Tibial nerve (tissue), 4 donors: Measurements from ENCODE around the gene ARSB. TPM values are rescaled to one million over a fixed set of nuclear protein-coding genes. Genes with fewer than 3 reads are reported as not detected.

Source experiments
- DNase-seq, 2 donors: peaks; one replicate each; pipeline ENCODE4 v3.0.0-alpha.2; 2019; ENCODE audit warnings: low spot score in 2 of 2
- H3K27ac ChIP-seq, 4 donors: fragments of 200-600 bp; sonication (generic) in 3 of 4; one replicate each; pipeline ENCODE4 v1.5.1; 2017 to 2019; ENCODE audit warnings: mild to moderate bottlenecking in 1 of 4
- H3K27me3 ChIP-seq, 2 donors: fragments of 200-600 bp; sonication (generic) in 1 of 2; one replicate each; pipeline versions ENCODE4 v1.5.1 to v1.6.0; 2017 to 2019
- H3K36me3 ChIP-seq, 3 donors: fragments of 200-600 bp; sonication (generic); one replicate each; pipeline ENCODE4 v1.5.1; 2018 to 2019
- H3K4me1 ChIP-seq, 4 donors: fragments of 200-600 bp; sonication (generic) in 3 of 4; one replicate each; pipeline ENCODE4 v1.5.1; 2017 to 2019
- H3K4me3 ChIP-seq, 4 donors: fragments of 200-600 bp; sonication (generic) in 3 of 4; one replicate each; pipeline ENCODE4 v1.5.1; 2017 to 2019; ENCODE audit warnings: mild to moderate bottlenecking in 1 of 4, moderate library complexity in 1 of 4
- H3K9me3 ChIP-seq, 4 donors: fragments of 200-600 bp; sonication (generic) in 3 of 4; one replicate each; pipeline ENCODE4 v1.5.1; 2017 to 2019
- CTCF ChIP-seq, 5 experiments: fragments of 200-600 bp in 3 of 5; fragments of 450-650 bp in 2 of 5; sonication (generic) in 3 of 5; IDR thresholded peaks; one replicate each; pipeline ENCODE4 v1.5.1; 2016 to 2019; ENCODE audit warnings: antibody characterized with exemption in 5 of 5, mild to moderate bottlenecking in 3 of 5, moderate library complexity in 2 of 5
- EP300 ChIP-seq, 2 donors: sonication (generic); formaldehyde crosslinking; IDR thresholded peaks; one replicate each; pipeline ENCODE4 v1.6.1; 2017; ENCODE audit warnings: antibody characterized with exemption in 2 of 2, mild to moderate bottlenecking in 1 of 2
- POLR2A ChIP-seq, 2 donors: fragments of 450-650 bp; IDR thresholded peaks; one replicate each; pipeline ENCODE4 v1.6.1; 2017; ENCODE audit warnings: antibody characterized with exemption in 2 of 2, mild to moderate bottlenecking in 2 of 2, moderate library complexity in 2 of 2
- WGBS, 2 donors: methylation state at CpG; one replicate each; pipeline ENCODE4 v1.1.5; 2018; 5-methylcytosine and 5-hydroxymethylcytosine counted together
- total RNA-seq, 4 donors: library from RNA; depleted of rRNA; stranded (reverse); fragments of >200 nt; gene quantifications; one replicate each; pipeline ENCODE4 v1.1.0, GENCODE V29; 2016

The ARSB gene
- total RNA-seq, 4 donors from 2014 or later = 8.3 to 19.8 (median 15.5) TPM

- H3K27ac ChIP-seq = no peak overlapping the region
- no peaks in the 10 kb centered on the region for H3K9me3 ChIP-seq
- H3K4me1 ChIP-seq = peaks cover 0 to 8% (median 0%) of the 10 kb centered on the region in 4 donors
- no peaks in the 10 kb centered on the region for H3K36me3 ChIP-seq
- TF ChIP-seq POLR2A (IDR thresholded peaks at IDR 0.05) (no peak), EP300 (IDR thresholded peaks at IDR 0.05) (no peak), CTCF (IDR thresholded peaks at IDR 0.05) (no peak)
- H3K27me3 ChIP-seq = no peaks in the 10 kb centered on the region
- no peak for DNase-seq
- 90 to 91% methylated on average over 4 of the region's 4 CpGs for WGBS, 2 donors
- no peak overlapping the region for H3K4me3 ChIP-seq
Observed at GRCh38 chr5:78929833-78930232, 55.3 kb downstream of the ARSB start.

DNA sequence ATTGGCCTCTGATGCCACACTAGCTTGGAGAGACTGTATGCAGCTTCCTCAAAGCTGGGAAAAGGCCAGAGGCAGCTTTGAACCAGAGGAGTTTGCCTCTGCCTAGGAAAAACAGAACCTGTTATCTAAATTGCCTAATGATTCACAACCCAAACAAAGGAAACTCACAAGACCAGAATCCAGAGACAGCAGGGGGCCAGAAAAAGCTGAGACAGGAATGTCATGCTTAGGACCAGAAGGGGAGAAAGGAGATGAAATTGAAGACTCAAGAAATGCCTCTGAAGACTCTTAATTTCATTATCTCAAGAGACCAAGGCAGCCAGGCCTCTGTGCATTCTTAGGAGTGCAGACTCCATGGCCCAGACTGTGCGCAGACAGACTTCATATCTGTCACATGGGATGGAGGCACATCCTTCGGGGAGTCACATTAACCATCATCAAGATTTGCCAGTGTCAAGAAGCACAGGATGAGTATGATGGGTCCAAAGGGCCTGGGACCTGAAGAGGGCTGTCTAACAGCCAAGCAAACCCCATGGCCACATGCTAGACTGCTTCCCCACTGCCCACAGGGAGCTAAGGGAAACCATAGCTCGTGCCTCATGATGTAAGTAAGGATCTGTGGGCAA is 57.3 kb downstream of the ARSB start:
- 98% methylated on average over 3 of the region's 3 CpGs for WGBS, 2 donors

DNA sequence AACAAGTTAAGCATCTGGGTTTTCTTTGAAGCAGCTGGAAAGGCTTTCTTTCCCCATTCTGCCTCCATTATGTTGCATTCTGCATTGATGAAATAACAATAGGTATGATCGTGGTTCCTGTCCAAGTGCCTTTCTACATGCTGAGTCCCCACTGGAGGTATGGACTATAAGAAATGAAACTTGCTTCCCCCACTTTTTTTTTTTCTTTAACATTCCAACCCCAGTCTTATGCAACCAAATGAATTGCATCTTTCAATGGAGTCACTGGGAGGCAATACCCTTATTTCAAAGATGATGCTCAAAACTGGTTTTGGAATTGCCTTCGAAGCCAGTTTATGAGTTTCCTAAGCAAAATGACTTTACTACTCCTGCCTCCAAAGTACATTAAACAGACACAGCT is 58.9 kb downstream of the ARSB start:
- WGBS, 2 donors = 86 to 98% methylated on average over 2 of the region's 2 CpGs
- no peak overlapping the region for H3K27ac ChIP-seq
- H3K9me3 ChIP-seq = no peaks in the 10 kb centered on the region
- no peaks in the 10 kb centered on the region for H3K27me3 ChIP-seq
- no peaks in the 10 kb centered on the region for H3K36me3 ChIP-seq
- TF ChIP-seq EP300 (IDR thresholded peaks at IDR 0.05) (no peak), CTCF (IDR thresholded peaks at IDR 0.05) (no peak), POLR2A (IDR thresholded peaks at IDR 0.05) (no peak)
- no peak for DNase-seq
- H3K4me1 ChIP-seq = peaks cover 0 to 8% (median 0%) of the 10 kb centered on the region in 4 donors
- no peak overlapping the region for H3K4me3 ChIP-seq

More for the DNA sequence above, 57.3 kb downstream of the ARSB start:
- Histone ChIP-seq H3K36me3 (no peaks in the 10 kb centered on the region), H3K9me3 (no peaks in the 10 kb centered on the region), H3K4me1 (peaks cover 0 to 8% (median 0%) of the 10 kb centered on the region in 4 donors), H3K4me3 (no peak overlapping the region), H3K27me3 (no peaks in the 10 kb centered on the region), H3K27ac (no peak overlapping the region)
- TF ChIP-seq EP300 (IDR thresholded peaks at IDR 0.05) = no peak
- DNase-seq = no peak

GRCh38 chr5:78925129-78925876 is 59.8 kb downstream of the ARSB start:
- Histone ChIP-seq H3K27ac (no peak overlapping the region), H3K36me3 (no peaks in the 10 kb centered on the region), H3K4me1 (no peaks in the 10 kb centered on the region), H3K4me3 (no peak overlapping the region), H3K9me3 (no peaks in the 10 kb centered on the region), H3K27me3 (no peaks in the 10 kb centered on the region)
- 86 to 88% methylated on average over 6 of the region's 6 CpGs for WGBS, 2 donors
- TF ChIP-seq POLR2A (IDR thresholded peaks at IDR 0.05) (no peak), CTCF (IDR thresholded peaks at IDR 0.05) (no peak), EP300 (IDR thresholded peaks at IDR 0.05) (no peak)
- no peak for DNase-seq

DNA sequence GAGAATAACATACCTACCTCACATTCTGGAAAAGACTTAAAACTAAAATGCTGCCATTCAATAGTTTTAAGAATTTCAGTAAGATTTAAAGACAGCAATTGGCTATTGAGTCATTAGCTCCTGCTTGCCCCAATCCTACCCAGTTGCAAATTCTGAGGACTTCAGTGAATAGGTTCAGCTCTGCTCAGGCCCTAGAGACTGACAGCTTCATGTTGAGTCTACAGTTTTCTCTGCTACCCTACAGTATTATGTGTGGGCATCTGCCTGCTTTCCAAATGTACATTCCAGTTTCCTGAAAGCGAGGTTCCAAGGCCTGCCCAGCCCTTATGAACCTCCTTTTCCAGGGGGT is 61.5 kb downstream of the ARSB start:
- no peak overlapping the region for H3K4me3 ChIP-seq
- no peaks in the 10 kb centered on the region for H3K36me3 ChIP-seq
- no peak overlapping the region for H3K27ac ChIP-seq
- TF ChIP-seq EP300 (IDR thresholded peaks at IDR 0.05) (no peak), CTCF (IDR thresholded peaks at IDR 0.05) (no peak), POLR2A (IDR thresholded peaks at IDR 0.05) (no peak)
- WGBS, 2 donors = 94 to 100% methylated on average over 1 of the region's 1 CpG
- H3K4me1 ChIP-seq = no peaks in the 10 kb centered on the region
- no peaks in the 10 kb centered on the region for H3K9me3 ChIP-seq
- H3K27me3 ChIP-seq = no peaks in the 10 kb centered on the region
- DNase-seq = no peak
